Measurements from ENCODE around the gene FAM9C. TPM values are rescaled to one million over a fixed set of nuclear protein-coding genes. Genes with fewer than 3 reads are reported as not detected.

Gene FAM9C
- total RNA-seq, 1 experiment from 2014 or later = not detected

DNA sequence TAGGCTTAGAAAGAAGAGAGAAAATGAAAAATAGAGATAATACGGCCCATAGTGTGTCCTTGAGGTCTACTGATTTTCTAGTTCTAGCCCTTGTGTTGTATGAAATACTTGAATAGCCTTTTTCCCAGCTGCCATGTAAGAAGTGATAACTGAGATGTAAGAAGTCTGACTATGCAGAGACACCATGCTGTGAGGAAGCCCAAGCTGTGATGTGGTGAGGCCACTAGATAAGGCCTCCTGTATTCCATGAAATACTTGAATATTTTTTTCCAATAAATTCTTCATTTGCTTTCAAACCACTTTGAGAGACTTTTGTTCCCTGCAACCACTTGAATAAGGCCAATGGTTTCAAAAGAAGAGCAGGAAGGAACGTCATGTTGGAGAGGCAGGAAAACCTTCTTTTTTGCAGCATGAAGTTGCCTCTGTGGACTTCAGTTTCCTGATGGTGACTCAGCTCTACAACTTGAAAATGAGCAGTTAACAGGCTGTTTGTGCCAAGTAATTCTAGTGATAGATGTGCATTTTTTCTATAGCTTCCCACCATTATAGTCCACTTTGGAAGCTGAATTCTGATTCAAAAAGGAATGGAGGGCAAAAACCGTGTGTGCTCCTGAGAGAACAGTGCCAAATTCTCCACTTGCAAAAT, 25.5 kb upstream of the FAM9C start:
- ATAC-seq (no peak), DNase-seq (ENCODE audit: low read depth, low spot score) (no peak)
- TF ChIP-seq ELF1 (IDR thresholded peaks at IDR 0.05; ENCODE audit: borderline replicate concordance, low read depth) = no peak
- no peak for TF ChIP-seq CEBPB (IDR thresholded peaks at IDR 0.05; ENCODE audit: low read depth)
- TF ChIP-seq YY1 (IDR thresholded peaks at IDR 0.05; ENCODE audit: extremely low read depth, insufficient replicate concordance, low read depth, low read length) = no peak
- TF ChIP-seq SP1 (IDR thresholded peaks at IDR 0.05; ENCODE audit: low read depth) = no peak
- TF ChIP-seq EZH2phosphoT487 (IDR thresholded peaks at IDR 0.05; ENCODE audit: borderline replicate concordance) = no peak
- TF ChIP-seq, protein P1, sequence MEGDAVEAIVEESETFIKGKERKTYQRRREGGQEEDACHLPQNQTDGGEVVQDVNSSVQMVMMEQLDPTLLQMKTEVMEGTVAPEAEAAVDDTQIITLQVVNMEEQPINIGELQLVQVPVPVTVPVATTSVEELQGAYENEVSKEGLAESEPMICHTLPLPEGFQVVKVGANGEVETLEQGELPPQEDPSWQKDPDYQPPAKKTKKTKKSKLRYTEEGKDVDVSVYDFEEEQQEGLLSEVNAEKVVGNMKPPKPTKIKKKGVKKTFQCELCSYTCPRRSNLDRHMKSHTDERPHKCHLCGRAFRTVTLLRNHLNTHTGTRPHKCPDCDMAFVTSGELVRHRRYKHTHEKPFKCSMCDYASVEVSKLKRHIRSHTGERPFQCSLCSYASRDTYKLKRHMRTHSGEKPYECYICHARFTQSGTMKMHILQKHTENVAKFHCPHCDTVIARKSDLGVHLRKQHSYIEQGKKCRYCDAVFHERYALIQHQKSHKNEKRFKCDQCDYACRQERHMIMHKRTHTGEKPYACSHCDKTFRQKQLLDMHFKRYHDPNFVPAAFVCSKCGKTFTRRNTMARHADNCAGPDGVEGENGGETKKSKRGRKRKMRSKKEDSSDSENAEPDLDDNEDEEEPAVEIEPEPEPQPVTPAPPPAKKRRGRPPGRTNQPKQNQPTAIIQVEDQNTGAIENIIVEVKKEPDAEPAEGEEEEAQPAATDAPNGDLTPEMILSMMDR (IDR thresholded peaks at IDR 0.05 in 2 of 3, conservative IDR thresholded peaks at IDR 0.05 in 1 of 3; ENCODE audit: borderline replicate concordance in 1 of 3, insufficient read depth in 1 of 3, low read depth in 2 of 3, low read length in 2 of 3) = no peak
- TF ChIP-seq, protein P2, sequence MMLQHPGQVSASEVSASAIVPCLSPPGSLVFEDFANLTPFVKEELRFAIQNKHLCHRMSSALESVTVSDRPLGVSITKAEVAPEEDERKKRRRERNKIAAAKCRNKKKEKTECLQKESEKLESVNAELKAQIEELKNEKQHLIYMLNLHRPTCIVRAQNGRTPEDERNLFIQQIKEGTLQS (IDR thresholded peaks at IDR 0.05) = no peak
- no peak for TF ChIP-seq JUND (IDR thresholded peaks at IDR 0.05)
- TF ChIP-seq TCF7L2 (IDR thresholded peaks at IDR 0.05; ENCODE audit: borderline replicate concordance, extremely low read depth, insufficient read depth, insufficient read length) = no peak
- no peak for TF ChIP-seq ZFX (IDR thresholded peaks at IDR 0.05)
- TF ChIP-seq, protein P3, sequence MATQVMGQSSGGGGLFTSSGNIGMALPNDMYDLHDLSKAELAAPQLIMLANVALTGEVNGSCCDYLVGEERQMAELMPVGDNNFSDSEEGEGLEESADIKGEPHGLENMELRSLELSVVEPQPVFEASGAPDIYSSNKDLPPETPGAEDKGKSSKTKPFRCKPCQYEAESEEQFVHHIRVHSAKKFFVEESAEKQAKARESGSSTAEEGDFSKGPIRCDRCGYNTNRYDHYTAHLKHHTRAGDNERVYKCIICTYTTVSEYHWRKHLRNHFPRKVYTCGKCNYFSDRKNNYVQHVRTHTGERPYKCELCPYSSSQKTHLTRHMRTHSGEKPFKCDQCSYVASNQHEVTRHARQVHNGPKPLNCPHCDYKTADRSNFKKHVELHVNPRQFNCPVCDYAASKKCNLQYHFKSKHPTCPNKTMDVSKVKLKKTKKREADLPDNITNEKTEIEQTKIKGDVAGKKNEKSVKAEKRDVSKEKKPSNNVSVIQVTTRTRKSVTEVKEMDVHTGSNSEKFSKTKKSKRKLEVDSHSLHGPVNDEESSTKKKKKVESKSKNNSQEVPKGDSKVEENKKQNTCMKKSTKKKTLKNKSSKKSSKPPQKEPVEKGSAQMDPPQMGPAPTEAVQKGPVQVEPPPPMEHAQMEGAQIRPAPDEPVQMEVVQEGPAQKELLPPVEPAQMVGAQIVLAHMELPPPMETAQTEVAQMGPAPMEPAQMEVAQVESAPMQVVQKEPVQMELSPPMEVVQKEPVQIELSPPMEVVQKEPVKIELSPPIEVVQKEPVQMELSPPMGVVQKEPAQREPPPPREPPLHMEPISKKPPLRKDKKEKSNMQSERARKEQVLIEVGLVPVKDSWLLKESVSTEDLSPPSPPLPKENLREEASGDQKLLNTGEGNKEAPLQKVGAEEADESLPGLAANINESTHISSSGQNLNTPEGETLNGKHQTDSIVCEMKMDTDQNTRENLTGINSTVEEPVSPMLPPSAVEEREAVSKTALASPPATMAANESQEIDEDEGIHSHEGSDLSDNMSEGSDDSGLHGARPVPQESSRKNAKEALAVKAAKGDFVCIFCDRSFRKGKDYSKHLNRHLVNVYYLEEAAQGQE (IDR thresholded peaks at IDR 0.05; ENCODE audit: low read depth) = no peak
- no peak for TF ChIP-seq SRF (IDR thresholded peaks at IDR 0.05; ENCODE audit: low read depth)
- TF ChIP-seq, protein P4, sequence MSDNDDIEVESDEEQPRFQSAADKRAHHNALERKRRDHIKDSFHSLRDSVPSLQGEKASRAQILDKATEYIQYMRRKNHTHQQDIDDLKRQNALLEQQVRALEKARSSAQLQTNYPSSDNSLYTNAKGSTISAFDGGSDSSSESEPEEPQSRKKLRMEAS (IDR thresholded peaks at IDR 0.05) = no peak
- TF ChIP-seq EGR1 (IDR thresholded peaks at IDR 0.05; ENCODE audit: low read depth) = no peak
- TF ChIP-seq RAD21 (IDR thresholded peaks at IDR 0.05; ENCODE audit: low read depth) = no peak
- TF ChIP-seq, protein P5, sequence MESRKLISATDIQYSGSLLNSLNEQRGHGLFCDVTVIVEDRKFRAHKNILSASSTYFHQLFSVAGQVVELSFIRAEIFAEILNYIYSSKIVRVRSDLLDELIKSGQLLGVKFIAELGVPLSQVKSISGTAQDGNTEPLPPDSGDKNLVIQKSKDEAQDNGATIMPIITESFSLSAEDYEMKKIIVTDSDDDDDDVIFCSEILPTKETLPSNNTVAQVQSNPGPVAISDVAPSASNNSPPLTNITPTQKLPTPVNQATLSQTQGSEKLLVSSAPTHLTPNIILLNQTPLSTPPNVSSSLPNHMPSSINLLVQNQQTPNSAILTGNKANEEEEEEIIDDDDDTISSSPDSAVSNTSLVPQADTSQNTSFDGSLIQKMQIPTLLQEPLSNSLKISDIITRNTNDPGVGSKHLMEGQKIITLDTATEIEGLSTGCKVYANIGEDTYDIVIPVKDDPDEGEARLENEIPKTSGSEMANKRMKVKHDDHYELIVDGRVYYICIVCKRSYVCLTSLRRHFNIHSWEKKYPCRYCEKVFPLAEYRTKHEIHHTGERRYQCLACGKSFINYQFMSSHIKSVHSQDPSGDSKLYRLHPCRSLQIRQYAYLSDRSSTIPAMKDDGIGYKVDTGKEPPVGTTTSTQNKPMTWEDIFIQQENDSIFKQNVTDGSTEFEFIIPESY (IDR thresholded peaks at IDR 0.05; ENCODE audit: extremely low read depth, insufficient replicate concordance, low read length) = no peak
- TF ChIP-seq FOSL1 (IDR thresholded peaks at IDR 0.05; ENCODE audit: low read depth) = no peak
- TF ChIP-seq POLR2A (IDR thresholded peaks at IDR 0.05; ENCODE audit: borderline replicate concordance, extremely low read depth, insufficient read depth, insufficient read length) = no peak
- TF ChIP-seq EZH2 (IDR thresholded peaks at IDR 0.05) = no peak
- no peak for TF ChIP-seq POLR2AphosphoS5 (IDR thresholded peaks at IDR 0.05; ENCODE audit: low read depth, low read length)
- no TSS peak for BruUV-seq (replicated peaks)
- Histone ChIP-seq H3K4me3 (replicated peaks in 1 of 2; ENCODE audit: low read depth in 1 of 2, low read length in 2 of 2) (no peak overlapping the region), H3K9me2 (ENCODE audit: insufficient read depth) (no peaks in the 10 kb centered on the region), H2AFZ (ENCODE audit: low read depth, low read length, poor library complexity, severe bottlenecking) (no peak overlapping the region), H3K4me1 (ENCODE audit: control insufficient read depth in 1 of 2, insufficient read depth in 2 of 2, low read length in 2 of 2) (no peaks in the 10 kb centered on the region), H3K9me3 (ENCODE audit: control insufficient read depth in 1 of 2, insufficient read depth in 1 of 2, low read depth in 1 of 2, low read length in 2 of 2) (no peaks in the 10 kb centered on the region), H3K9ac (ENCODE audit: low read length) (no peak overlapping the region), H4K20me1 (ENCODE audit: insufficient read depth) (no peaks in the 10 kb centered on the region), H3K27me3 (ENCODE audit: insufficient read depth, low read length) (no peaks in the 10 kb centered on the region), H3K27ac (ENCODE audit: low read depth, low read length) (no peak overlapping the region), H3K79me2 (ENCODE audit: insufficient read depth, low read length) (no peaks in the 10 kb centered on the region), H3K4me2 (ENCODE audit: low read length) (no peak overlapping the region), H3K36me3 (ENCODE audit: control insufficient read depth in 1 of 2, insufficient read depth in 2 of 2, low read length in 2 of 2) (no peaks in the 10 kb centered on the region)
- ChIA-PET CTCF (no interaction called here), POLR2A (no interaction called here), RAD21 (ENCODE audit: low non-redundant PET in 1 of 2, low total read pairs in 2 of 2, uncharacterized antibody in 2 of 2, unreplicated experiment in 2 of 2) (no interaction called here)
- intact Hi-C loops (cut with micrococcal nuclease) = no loop called here
